ENCODE measurements around the gene PLCXD3. TPM values are rescaled to one million over a fixed set of nuclear protein-coding genes. Genes with fewer than 3 reads are reported as not detected.

Gene PLCXD3
- total RNA-seq, 1 donor from 2014 or later, result not detected

DNA sequence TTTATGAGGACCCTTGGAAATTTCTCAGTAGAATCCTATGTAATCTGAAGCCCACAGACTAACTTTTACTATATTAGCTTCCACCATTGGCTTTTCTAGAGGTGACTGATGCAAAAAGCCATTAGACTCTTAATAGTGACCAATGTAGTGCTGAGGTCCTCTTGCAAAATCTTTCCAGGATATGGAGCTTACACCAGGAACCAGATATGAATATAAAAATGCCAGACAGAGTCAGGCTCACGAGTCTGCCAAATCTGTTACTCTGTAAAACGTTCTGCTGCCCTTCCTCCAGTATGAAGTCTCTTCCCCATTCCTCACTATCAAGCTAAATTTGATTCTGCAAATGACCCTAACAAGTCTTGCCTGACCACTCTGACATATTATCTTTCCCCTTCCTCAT is 223.7 kb downstream of the PLCXD3 start:
- Mint-ChIP-seq H3K36me3 (ENCODE audit: unreplicated experiment) (no peaks in the 10 kb centered on the region), H3K4me1 (ENCODE audit: unreplicated experiment) (no peaks in the 10 kb centered on the region), H3K4me3 (ENCODE audit: unreplicated experiment) (no peak overlapping the region), H3K27ac (ENCODE audit: unreplicated experiment) (no peak overlapping the region), H3K9me3 (ENCODE audit: unreplicated experiment) (no peaks in the 10 kb centered on the region), H3K27me3 (ENCODE audit: unreplicated experiment) (peaks cover 2% of the 10 kb centered on the region)
- TF ChIP-seq, protein P1, sequence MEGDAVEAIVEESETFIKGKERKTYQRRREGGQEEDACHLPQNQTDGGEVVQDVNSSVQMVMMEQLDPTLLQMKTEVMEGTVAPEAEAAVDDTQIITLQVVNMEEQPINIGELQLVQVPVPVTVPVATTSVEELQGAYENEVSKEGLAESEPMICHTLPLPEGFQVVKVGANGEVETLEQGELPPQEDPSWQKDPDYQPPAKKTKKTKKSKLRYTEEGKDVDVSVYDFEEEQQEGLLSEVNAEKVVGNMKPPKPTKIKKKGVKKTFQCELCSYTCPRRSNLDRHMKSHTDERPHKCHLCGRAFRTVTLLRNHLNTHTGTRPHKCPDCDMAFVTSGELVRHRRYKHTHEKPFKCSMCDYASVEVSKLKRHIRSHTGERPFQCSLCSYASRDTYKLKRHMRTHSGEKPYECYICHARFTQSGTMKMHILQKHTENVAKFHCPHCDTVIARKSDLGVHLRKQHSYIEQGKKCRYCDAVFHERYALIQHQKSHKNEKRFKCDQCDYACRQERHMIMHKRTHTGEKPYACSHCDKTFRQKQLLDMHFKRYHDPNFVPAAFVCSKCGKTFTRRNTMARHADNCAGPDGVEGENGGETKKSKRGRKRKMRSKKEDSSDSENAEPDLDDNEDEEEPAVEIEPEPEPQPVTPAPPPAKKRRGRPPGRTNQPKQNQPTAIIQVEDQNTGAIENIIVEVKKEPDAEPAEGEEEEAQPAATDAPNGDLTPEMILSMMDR (IDR thresholded peaks at IDR 0.05), result no peak
- no peak for DNase-seq (ENCODE audit: extremely low spot score, unreplicated experiment)

DNA sequence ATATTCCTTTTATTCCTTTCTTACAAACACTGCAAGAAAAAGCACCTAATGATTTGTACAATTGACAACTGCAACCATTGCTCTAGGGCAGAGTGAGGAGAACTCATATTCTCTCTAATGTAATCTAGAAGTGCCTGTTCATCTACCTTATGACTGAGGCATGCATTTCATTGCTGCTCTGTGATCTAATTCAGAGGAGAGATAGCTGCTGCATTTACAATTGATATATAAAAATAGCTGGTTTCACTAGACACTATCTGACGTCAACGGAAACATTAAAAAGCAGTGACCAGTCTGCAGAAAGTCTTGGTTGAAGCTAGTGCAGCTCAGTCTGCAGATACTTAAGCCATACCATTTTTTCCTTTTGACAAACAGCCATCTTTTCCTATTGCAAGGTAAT is 224.2 kb downstream of the PLCXD3 start:
- H3K4me1 Mint-ChIP-seq (ENCODE audit: unreplicated experiment), result no peaks in the 10 kb centered on the region
- H3K27ac Mint-ChIP-seq (ENCODE audit: unreplicated experiment), result no peak overlapping the region
- H3K36me3 Mint-ChIP-seq (ENCODE audit: unreplicated experiment), result no peaks in the 10 kb centered on the region
- DNase-seq (ENCODE audit: extremely low spot score, unreplicated experiment), result no peak
- H3K27me3 Mint-ChIP-seq (ENCODE audit: unreplicated experiment), result peaks cover 2% of the 10 kb centered on the region
- H3K9me3 Mint-ChIP-seq (ENCODE audit: unreplicated experiment), result no peaks in the 10 kb centered on the region
- no peak overlapping the region for H3K4me3 Mint-ChIP-seq (ENCODE audit: unreplicated experiment)
- TF ChIP-seq, protein P1 (IDR thresholded peaks at IDR 0.05), result no peak

DNA sequence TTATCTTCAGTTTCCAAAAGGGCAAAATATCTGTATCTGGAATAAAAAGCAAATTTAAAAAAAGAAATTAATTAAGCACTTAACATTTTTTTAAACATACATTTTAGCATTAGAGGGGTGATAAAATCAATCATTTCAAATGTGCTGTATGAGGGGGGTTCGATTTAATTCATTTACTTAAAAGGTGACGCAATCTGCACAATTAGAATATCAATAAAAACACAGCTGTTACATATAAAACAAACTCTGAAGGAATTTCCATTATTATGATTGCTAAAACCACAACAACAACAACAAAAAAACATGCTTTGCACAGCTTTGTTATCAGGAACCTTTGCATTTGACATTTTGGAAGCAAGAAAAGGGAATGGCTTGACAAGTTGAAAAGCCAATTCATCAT is 225.5 kb downstream of the PLCXD3 start:
- Mint-ChIP-seq H3K27ac (ENCODE audit: unreplicated experiment) (no peak overlapping the region), H3K4me1 (ENCODE audit: unreplicated experiment) (no peaks in the 10 kb centered on the region), H3K27me3 (ENCODE audit: unreplicated experiment) (peaks cover 2% of the 10 kb centered on the region), H3K36me3 (ENCODE audit: unreplicated experiment) (no peaks in the 10 kb centered on the region), H3K9me3 (ENCODE audit: unreplicated experiment) (no peaks in the 10 kb centered on the region), H3K4me3 (ENCODE audit: unreplicated experiment) (no peak overlapping the region)
- DNase-seq (ENCODE audit: extremely low spot score, unreplicated experiment), result no peak
- TF ChIP-seq, protein P1 (IDR thresholded peaks at IDR 0.05), result no peak

DNA sequence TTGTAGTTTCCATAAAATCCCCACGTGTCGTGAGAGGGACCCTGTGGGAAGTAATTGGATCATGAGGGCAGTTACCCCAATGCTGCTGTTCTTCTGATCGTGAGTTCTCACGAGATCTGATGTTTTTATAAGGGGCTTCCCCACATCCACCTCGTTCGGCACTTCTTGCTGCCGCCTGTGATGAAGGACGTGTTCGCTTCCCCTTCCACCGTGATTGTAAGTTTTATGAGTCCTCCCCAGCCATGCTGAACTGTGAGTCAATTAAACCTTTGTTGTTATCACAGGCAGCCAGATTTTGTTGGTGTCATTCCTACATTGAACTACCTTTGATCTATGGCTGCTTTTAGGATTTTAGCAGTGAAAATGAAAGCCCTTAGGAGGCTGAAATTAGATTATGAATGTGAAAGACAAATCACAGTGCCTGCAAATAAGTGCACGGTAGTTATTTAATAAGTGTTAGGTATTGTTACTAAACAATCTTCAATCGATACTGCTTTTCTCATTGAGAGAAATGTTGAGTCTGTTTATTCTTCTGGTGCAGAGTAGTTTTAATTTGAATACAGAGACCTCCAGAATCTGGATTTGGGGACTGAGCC is 229.1 kb downstream of the PLCXD3 start:
- Mint-ChIP-seq H3K36me3 (ENCODE audit: unreplicated experiment) (no peaks in the 10 kb centered on the region), H3K27ac (ENCODE audit: unreplicated experiment) (no peak overlapping the region), H3K4me3 (ENCODE audit: unreplicated experiment) (no peak overlapping the region), H3K27me3 (ENCODE audit: unreplicated experiment) (peaks cover 3% of the 10 kb centered on the region), H3K4me1 (ENCODE audit: unreplicated experiment) (no peaks in the 10 kb centered on the region), H3K9me3 (ENCODE audit: unreplicated experiment) (no peaks in the 10 kb centered on the region)
- no peak for DNase-seq (ENCODE audit: extremely low spot score, unreplicated experiment)
- TF ChIP-seq, protein P1 (IDR thresholded peaks at IDR 0.05), result no peak

DNA sequence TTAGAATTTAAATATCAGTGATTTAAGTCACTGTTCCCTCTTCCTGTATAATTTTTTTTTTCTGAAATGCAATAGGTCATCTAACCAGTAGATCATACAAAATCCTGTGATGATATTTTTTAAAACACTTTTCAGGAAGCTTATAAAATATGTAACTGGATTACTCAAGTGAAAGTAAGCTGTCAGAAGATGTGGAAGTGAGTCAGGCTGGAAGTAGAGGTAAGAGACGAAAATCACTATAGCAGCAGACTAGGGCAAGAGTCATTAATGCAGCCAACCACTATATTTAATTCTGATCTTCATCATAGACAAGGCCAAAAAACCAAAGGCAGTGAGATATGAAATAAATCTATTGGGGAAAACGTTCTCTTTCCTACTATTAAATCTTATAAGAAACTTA is 231.4 kb downstream of the PLCXD3 start:
- H3K27ac Mint-ChIP-seq (ENCODE audit: unreplicated experiment), result no peak overlapping the region
- TF ChIP-seq, protein P1 (IDR thresholded peaks at IDR 0.05), result no peak
- H3K4me3 Mint-ChIP-seq (ENCODE audit: unreplicated experiment), result no peak overlapping the region
- peaks cover 4% of the 10 kb centered on the region for H3K27me3 Mint-ChIP-seq (ENCODE audit: unreplicated experiment)
- DNase-seq (ENCODE audit: extremely low spot score, unreplicated experiment), result no peak
- no peaks in the 10 kb centered on the region for H3K4me1 Mint-ChIP-seq (ENCODE audit: unreplicated experiment)
- no peaks in the 10 kb centered on the region for H3K9me3 Mint-ChIP-seq (ENCODE audit: unreplicated experiment)
- H3K36me3 Mint-ChIP-seq (ENCODE audit: unreplicated experiment), result no peaks in the 10 kb centered on the region
